Activated T-cell treated with anti-CD3 and anti-CD28 coated beads, Interleukin-2, amount 50 U/mL, for 1 hour (primary cell): ENCODE measurements around the gene ACO2.
A peak's percentile ranks its signal among the peaks of the same experiment; 100 is the strongest.

Experiments used
- DNase-seq: peaks from one replicate; pipeline ENCODE4 v3.0.0-alpha.2; 2020

Gene ACO2

DNA sequence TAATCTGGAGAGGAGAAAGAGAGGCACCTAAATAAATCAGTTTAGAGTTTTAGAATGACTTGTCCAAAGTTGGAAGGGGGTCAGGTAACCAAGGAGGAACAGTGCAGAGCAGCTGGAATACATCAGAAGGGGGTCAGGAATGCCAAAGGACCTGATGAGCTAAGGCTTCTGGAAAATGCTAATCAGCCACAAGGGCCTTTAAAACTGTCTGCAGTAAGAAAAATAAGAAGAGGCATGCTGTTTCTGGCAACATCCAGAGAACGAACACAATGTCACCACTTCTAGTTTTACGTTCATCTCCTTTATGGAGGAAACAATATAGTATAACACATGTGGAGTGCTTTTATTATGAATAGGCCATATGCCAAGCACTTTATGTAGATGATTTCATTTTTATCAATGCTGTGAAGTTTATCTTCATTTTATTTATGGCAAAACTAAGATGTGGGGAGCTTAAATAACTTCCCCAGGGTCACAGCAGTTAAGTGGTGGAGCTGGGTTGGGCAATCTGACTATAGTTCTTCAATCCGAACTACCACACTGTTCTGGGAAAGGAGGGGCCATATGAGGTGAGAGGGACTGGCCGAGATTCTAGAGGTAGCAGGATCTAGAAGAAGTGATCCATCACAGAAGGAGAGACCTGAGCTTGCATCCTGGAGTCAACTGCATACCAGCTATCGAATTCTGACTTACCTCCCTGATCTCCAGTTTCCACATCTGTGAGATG lies 22.6 kb downstream of the ACO2 start:
- no peak for DNase-seq

DNA sequence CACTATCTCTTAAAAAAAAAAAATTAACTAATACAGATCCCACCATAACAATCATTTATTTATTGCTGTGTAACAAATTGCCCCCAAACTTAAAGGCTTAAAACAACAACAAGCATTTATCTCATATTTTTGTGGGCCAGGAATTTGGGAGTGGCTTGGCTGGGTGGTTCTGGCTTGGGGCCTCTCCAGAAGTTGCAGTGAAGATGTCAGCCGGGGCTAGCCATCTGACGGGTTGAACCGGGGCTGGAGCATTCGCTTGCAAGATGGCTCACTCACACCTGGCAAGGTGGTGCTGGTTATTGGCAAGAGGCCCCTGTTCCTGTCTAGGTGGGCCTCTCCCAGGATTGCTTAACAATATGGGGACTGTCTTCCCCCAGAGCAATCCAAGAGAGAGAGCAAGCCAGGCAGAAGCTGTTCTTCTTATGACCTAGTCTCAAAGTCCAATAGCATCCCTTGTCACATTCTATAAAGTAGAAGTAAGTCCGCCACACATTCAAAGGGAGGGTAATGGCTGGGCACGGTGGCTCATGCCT lies 29.5 kb downstream of the ACO2 start:
- no peak for DNase-seq

- DNase-seq: no peak
These were observed 30.8 kb downstream of the ACO2 start for GRCh38 chr22:41499624-41500280.

DNA sequence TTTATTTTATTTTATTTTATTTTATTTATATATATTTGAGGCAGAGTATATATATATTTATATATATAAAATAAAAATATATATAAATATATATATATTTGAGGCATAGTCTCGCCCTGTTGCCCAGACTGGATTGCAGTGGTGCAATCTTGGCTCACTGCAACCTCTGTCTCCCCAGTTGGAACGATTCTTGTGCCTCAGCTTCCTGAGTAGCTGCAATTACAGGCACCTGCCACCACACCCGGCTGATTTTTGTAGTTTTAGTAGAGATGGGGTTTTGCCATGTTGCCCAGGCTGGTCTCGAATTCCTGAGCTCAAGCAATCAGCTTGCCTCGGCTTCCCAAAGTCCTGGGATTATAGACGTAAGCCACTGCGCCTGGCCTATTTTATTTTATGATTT lies 31.4 kb downstream of the ACO2 start:
- DNase-seq: no peak

DNA sequence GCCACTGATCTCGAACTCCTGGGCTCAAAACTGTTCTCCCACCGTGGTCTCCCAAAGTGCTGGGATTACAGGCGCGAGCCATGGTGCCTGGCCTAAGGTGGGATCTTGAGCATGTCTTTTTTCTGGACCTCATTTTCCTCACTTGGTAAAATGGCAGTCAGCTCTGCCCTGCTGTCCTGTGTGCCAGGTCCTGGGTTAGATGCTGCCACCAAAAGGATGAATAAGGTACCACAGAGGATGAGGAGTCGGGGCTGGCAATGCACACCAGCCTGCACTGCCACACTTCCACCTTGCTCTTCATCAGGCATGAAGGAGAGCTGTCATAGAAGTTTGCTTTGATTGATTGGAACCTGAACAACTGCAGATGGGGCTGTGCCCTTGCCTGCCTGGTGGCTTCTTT lies 32.3 kb downstream of the ACO2 start:
- no peak for DNase-seq

DNA sequence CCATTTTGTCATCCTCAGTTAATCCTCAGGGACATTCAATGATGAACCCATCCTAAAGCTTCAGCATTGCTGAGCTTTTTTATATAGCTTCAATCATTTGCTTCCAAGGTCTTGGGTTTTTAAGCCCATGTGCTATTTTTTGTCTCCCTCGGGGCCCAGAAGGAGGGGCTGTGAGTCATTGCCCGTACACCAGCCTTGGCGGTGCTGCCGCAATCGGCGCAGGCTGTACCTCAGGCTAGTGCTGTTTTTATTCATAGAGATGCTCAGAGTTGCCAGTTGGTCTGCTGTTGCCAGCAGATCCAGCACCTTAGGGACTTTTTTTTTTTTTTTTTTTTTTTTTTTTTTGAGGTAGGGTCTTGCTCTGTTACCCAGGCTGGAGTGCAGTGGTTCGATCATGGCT lies 35.5 kb downstream of the ACO2 start:
- no peak for DNase-seq

DNA sequence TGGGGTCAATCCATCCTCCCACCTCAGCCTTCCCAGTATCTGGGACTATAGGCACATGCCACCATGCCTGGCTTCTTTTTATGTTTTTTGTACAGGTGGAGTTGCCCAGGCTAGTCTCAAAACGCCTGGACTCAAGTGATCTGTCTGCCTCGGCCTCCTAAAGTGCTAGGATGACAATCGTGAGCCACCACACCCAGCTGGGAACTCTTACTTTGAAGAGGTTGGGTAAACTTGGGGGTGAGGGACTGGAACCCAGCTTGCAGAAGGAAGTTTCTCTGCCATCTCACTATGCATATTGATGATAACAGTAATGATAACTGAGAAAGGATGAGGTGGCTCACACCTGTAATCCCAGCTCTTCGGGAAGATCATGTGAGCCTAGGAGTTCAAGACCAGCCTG lies 35.9 kb downstream of the ACO2 start:
- no peak for DNase-seq

GRCh38 chr22:41505511-41506220 lies 36.7 kb downstream of the ACO2 start:
- no peak for DNase-seq

DNA sequence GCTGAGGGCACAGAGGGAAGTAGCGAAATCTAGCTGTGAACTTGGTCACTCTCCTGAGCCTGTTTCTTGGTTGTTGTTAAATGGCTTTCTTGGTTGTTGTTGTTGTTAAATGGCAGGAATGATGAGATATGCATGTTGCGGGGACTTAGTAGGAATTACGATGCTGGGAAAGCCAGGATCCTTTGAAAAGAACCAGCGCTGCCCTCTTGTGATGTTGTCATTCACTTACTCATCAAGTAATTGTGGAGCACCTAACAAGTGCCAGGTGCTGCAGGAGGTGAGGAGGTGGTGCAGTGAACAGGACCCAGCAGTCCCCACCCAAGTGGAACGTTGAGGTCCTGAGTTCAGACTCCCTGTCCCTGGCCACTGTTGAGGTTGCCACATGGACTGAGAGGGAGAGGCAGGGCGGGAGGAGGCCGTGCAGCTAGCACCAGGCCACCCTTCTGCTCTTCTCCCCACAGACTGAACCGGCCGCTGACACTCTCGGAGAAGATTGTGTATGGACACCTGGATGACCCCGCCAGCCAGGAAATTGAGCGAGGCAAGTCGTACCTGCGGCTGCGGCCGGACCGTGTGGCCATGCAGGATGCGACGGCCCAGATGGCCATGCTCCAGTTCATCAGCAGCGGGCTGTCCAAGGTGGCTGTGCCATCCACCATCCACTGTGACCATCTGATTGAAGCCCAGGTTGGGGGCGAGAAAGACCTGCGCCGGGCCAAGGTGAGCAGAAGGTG lies 38.6 kb downstream of the ACO2 start:
- no peak for DNase-seq

DNA sequence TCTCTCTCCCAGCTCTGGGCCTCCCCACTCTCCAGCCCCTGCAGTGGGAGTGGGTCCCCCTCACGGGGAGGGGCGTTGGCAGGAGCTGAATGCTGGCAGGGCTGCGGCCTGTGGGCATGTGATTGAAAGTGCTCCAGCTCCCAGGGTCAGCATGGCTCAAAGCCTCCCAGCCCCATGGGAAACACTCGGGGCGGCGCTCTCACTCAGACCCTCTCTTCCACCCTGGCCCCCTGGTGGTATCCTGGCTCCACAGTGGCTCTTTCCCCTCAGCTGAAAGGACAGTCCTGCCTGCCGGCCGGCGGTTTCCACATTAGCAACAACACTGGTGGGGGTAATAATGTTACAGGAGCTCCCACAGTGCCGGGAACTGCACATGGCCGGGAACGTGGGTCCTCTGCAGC lies 39.9 kb downstream of the ACO2 start:
- no peak for DNase-seq

DNA sequence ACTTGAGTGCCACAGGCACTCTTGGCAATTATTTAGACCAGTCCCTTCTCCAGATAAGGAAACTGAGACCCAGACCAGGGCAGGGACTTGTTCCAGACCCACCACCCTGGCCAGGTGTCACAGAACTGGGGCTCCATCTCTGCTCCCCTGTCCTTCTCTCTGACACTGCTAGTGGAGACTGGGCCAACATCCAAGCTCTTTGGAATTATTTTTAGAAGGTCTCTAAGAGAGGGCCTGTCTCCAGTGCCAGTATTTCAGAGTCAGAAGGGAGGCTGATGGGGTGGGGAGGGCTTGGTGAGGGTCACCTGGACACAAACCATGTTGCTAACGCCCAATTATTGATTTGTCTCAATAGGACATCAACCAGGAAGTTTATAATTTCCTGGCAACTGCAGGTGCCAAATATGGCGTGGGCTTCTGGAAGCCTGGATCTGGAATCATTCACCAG lies 42.6 kb downstream of the ACO2 start:
- DNase-seq: no peak

- no peak for DNase-seq
These were observed 43.7 kb downstream of the ACO2 start for GRCh38 chr22:41512421-41513194.

GRCh38 chr22:41513391-41513790 lies 44.5 kb downstream of the ACO2 start:
- no peak for DNase-seq

- no peak for DNase-seq
These were observed 47.5 kb downstream of the ACO2 start for GRCh38 chr22:41516462-41516861.

DNA sequence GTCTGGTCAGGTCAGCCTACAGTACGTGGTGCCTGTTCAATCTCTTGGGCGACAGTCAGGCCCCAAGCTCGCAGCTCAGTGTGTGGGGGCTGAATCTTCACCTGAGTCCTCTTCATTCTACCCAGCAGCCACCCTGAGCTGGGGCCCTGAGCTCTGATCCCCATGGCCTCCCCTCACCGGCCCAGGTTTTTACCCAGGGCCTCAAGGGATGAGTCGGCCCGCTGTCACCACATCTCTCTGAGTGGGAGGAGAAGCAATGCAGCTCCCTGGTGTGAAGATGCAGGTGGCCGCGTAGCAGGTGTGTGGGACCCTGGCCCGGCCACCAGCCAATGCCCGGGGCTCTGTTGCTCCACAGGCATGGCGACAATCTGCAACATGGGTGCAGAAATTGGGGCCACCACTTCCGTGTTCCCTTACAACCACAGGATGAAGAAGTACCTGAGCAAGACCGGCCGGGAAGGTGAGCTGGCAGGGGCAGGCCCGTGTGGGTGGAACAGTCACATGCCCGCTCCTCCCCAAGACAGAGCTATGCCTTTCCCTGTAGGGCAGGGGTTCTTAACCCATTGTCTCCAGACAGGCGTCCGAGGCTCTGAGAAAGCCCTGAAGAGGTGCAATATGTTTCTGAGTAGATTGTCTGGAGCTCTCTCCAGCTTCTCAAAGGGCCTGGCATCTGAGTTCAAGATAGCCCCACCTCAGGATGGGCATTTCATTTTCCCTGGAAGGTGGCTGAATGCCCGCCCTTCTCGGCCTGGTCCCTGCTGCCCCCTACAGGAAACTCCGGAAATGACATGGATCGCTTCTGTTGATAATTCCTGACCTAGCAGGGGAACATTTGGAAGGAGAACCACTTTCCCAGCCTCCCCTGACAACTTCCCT lies 48.5 kb downstream of the ACO2 start:
- peak; percentile 47 for DNase-seq

- no peak for DNase-seq
These were observed 49.1 kb downstream of the ACO2 start for GRCh38 chr22:41518048-41518347.

DNA sequence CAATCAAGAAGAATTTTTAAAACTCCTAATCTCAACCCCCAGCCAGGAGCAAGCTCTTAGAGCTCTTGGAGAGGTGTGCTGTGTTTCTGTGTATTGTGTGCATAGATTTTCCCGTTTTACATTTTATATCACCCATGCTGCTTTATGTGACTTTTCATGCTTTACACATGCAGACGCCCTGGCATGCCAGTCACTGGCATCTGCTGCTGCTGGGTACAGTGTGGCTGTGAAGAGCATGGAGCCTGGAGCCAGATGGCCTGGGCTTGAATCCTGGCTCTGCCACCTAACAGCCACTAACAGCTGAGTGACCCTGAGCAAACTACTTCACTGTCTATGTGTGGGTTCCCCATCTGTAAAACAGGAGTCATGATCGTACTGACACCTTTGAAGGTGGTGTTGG lies 52.2 kb downstream of the ACO2 start:
- DNase-seq: no peak

GRCh38 chr22:41522813-41523212 lies 53.9 kb downstream of the ACO2 start:
- no peak for DNase-seq

DNA sequence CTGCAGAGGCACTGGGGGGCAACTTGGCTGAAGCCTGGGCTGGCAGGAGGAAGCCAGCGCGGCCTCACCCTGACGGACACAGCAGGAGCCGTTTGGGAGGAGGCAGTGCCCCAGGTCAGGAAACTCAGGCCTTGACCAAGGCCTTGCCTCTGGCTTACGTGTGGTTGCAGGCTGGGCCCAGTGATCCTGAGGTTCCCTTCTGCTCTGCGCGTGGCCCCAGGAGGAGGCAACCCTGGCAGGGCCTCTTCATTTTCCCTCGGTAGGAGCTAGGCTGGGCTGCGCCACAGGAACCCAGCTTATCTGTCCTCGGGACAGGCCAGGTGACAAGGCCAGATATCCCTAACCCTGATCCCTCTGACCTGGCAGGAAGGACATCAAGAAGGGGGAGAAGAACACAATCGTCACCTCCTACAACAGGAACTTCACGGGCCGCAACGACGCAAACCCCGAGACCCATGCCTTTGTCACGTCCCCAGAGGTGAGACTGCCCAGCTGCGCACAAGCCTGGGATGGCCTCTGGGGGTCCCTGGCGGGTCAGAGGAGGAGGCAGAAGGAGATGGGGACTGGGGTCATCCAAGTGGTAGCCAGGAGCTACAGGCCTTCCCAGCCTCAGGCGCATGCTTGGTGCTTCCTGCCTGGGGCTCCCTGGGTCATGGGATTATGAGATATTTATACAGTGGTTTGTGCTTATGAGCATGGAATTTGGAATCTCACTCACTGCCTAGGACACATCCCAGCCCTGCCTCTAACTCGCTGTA lies 54.7 kb downstream of the ACO2 start:
- no peak for DNase-seq

GRCh38 chr22:41524251-41524661 lies 55.3 kb downstream of the ACO2 start:
- DNase-seq: no peak
